Measurements from ENCODE around the gene GSTA3.
"Not testable (repeated sequence)": the region's sequence is repeated elsewhere in the genome, so short reads cannot be mapped to it uniquely, and the experiment has no call there.

The GSTA3 gene

DNA sequence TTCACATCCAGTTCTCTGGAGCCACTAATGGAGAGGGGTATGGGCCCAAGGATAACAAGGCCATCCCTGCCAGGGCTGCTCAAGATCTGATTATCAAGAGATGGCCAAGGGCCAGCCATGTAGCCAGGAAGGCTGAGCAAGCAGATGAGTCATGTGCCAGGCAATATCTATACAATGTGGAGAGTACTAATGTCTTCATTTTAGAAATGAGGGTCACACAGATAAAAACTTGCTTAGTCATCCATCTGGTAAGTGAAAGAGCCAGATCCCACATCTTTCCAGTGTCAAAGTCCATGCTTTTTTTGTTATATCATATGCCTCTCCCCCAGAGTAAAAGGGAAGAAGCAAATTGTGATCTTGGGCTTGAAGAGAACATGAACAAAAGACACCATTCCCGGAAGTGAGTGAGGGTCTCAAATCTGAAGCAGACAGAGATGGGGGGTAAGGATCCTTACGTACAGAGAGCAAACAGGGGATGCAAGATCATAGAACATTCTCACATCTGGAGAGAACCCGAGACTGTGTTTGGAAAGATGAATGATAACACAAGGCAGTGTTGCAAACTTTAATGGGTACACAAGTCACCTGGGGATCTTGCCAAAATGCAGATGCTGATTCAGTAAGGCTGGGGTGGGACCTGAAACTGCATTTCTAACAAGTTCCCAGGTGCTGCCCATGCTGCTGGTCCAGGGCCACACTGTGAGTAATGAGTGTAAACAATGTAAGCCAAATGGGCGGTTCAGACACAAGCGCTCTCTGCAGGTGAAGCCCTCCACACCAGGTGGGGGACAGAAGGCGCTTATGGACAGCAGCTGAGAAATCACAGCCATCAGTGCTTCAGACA, 20.0 kb upstream of the GSTA3 start:
- TF ChIP-seq POU2F2 (IDR thresholded peaks at IDR 0.05; ENCODE audit: low read depth, low read length) (no peak), POLR2A (IDR thresholded peaks at IDR 0.05; ENCODE audit: low read depth, low read length) (no peak), TAF1 (IDR thresholded peaks at IDR 0.05; ENCODE audit: low read depth, low read length) (no peak), PAX5 (IDR thresholded peaks at IDR 0.05; ENCODE audit: insufficient read depth, low read length, severe bottlenecking) (no peak), SPI1 (IDR thresholded peaks at IDR 0.05; ENCODE audit: low read depth, low read length) (no peak), POLR2AphosphoS5 (IDR thresholded peaks at IDR 0.05; ENCODE audit: low read depth, low read length) (no peak)
- FAIRE-seq (no peak), DNase-seq (ENCODE audit: insufficient read length, low spot score) (no peak)

DNA sequence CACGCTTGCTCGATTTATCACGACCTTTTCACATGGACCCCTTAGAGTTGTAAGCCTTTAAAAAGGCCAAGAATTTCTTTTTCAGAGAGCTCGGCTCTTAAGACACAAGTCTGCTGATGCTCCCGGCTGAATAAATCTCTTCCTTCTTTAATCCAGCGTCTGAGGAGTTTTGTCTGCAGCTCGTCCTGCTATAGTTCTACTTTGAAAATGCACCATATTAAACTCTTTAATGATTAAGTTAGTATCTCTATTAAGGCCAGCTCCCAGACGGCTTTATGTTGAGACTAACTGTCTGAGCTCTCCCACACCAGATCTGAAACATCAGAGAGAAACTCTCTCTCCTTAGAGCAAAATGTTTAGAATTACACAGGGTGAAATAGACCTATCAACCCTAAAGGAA, 18.0 kb upstream of the GSTA3 start:
- FAIRE-seq (no peak), DNase-seq (ENCODE audit: insufficient read length, low spot score) (no peak)
- TF ChIP-seq POU2F2 (IDR thresholded peaks at IDR 0.05; ENCODE audit: low read depth, low read length) = no peak
- TF ChIP-seq POLR2A (IDR thresholded peaks at IDR 0.05; ENCODE audit: low read depth, low read length) = no peak
- TF ChIP-seq POLR2AphosphoS5 (IDR thresholded peaks at IDR 0.05; ENCODE audit: low read depth, low read length) = no peak

- no peak for TF ChIP-seq PAX5 (IDR thresholded peaks at IDR 0.05; ENCODE audit: insufficient read depth, low read length, severe bottlenecking)
- no peak for TF ChIP-seq TAF1 (IDR thresholded peaks at IDR 0.05; ENCODE audit: low read depth, low read length)
- TF ChIP-seq POU2F2 (IDR thresholded peaks at IDR 0.05; ENCODE audit: low read depth, low read length) = no peak
- TF ChIP-seq SPI1 (IDR thresholded peaks at IDR 0.05; ENCODE audit: low read depth, low read length) = no peak
- no peak for TF ChIP-seq POLR2AphosphoS5 (IDR thresholded peaks at IDR 0.05; ENCODE audit: low read depth, low read length)
- no peak for TF ChIP-seq POLR2A (IDR thresholded peaks at IDR 0.05; ENCODE audit: low read depth, low read length)
- no peak for FAIRE-seq
- no peak for DNase-seq (ENCODE audit: insufficient read length, low spot score)
These were observed 16.7 kb upstream of the GSTA3 start for GRCh38 chr6:52925919-52926792.

GRCh38 chr6:52925042-52925441, 15.5 kb upstream of the GSTA3 start:
- no peak for FAIRE-seq

GRCh38 chr6:52923689-52924088, 14.2 kb upstream of the GSTA3 start:
- not testable (repeated sequence) for FAIRE-seq; DNase-seq (ENCODE audit: insufficient read length, low spot score)

More at GRCh38 chr6:52925042-52925441, 15.5 kb upstream of the GSTA3 start:
- DNase-seq (ENCODE audit: insufficient read length, low spot score) = no peak
- TF ChIP-seq POLR2A (IDR thresholded peaks at IDR 0.05; ENCODE audit: low read depth, low read length) = no peak

GRCh38 chr6:52922161-52922560, 12.7 kb upstream of the GSTA3 start:
- FAIRE-seq (no peak), DNase-seq (ENCODE audit: insufficient read length, low spot score) (no peak)
- TF ChIP-seq POLR2A (IDR thresholded peaks at IDR 0.05; ENCODE audit: low read depth, low read length) = no peak
- TF ChIP-seq POU2F2 (IDR thresholded peaks at IDR 0.05; ENCODE audit: low read depth, low read length) = no peak
- TF ChIP-seq PAX5 (IDR thresholded peaks at IDR 0.05; ENCODE audit: insufficient read depth, low read length, severe bottlenecking) = no peak
- TF ChIP-seq SPI1 (IDR thresholded peaks at IDR 0.05; ENCODE audit: low read depth, low read length) = no peak
- no peak for TF ChIP-seq POLR2AphosphoS5 (IDR thresholded peaks at IDR 0.05; ENCODE audit: low read depth, low read length)
- TF ChIP-seq TAF1 (IDR thresholded peaks at IDR 0.05; ENCODE audit: low read depth, low read length) = no peak

- no peak for TF ChIP-seq POLR2AphosphoS5 (IDR thresholded peaks at IDR 0.05; ENCODE audit: low read depth, low read length)
- TF ChIP-seq TAF1 (IDR thresholded peaks at IDR 0.05; ENCODE audit: low read depth, low read length) = no peak
- no peak for TF ChIP-seq POU2F2 (IDR thresholded peaks at IDR 0.05; ENCODE audit: low read depth, low read length)
- no peak for TF ChIP-seq PAX5 (IDR thresholded peaks at IDR 0.05; ENCODE audit: insufficient read depth, low read length, severe bottlenecking)
- no peak for TF ChIP-seq SPI1 (IDR thresholded peaks at IDR 0.05; ENCODE audit: low read depth, low read length)
- no peak for TF ChIP-seq POLR2A (IDR thresholded peaks at IDR 0.05; ENCODE audit: low read depth, low read length)
- DNase-seq (ENCODE audit: insufficient read length, low spot score) (no peak), FAIRE-seq (no peak)
These were observed 12.2 kb upstream of the GSTA3 start for GRCh38 chr6:52921743-52922142.

DNA sequence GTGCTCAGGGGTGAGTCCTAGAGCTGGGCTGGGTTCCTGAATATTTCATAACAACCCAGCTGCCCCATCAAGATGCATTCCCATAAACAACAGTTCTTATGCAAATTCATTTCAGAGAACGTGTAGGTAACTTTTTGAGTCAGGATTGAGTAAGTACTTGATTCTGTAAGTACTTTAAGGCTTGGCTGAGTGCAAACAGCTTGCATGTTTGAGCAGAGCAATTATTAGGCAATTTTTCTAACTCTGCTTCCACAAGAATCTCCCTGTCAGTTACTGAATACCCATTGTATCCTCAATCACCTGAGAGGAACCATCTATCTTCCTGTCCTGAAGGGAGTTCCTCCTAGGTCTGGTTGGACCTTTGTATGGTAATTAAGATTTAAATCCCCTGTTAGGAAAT, 10.0 kb upstream of the GSTA3 start:
- not testable (repeated sequence) for FAIRE-seq; DNase-seq (ENCODE audit: insufficient read length, low spot score)

DNA sequence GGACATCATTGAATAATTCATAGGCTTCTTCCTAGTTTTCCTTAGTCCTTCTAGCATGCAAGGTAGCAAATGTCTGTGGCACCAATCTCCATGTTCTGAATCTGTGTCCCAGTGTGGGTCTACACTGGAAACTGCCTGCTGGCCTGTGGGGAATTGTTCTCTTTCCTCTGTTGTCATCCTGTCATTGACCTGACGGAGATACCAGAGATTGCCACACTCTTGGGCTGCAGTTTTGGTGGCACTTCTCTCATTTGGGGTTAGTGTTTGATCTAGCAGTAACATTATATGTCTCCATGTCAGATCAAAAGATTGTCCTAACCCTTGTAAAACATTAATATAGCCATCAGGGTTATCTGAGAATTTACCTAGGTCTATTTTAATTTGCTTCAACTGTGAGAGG, 9.3 kb upstream of the GSTA3 start:
- not testable (repeated sequence) for FAIRE-seq

DNA sequence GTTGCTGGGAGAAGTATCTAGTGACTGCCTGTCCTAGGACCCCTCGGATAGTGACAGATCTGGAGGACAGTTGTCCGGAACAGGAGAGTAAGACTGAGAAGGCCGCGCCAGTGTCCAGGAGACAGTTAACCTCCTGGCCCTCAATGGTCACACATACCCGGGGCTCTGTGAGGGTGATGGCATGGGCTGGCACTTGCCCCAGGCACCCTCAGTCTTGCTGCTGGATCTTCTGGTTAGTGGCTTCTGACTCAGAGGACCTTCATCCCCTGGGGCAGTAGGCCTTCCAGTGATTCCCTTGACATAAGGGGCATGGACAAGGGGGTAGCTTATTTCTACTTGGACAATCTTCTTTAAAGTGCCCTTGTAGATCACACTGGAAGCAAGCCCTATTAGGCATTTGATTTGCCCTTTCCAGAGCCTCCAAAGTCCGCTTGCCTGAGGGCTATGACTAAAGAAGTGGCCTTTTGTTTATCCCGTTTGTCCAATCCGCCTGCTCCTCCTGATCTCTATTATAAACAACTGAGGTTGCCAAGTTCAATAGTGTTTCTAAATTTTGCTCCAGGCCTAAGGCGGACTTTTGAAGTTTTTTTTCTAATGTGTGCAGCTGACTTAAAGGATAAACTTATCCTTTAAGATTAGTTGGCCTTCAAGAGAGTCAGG, 8.7 kb upstream of the GSTA3 start:
- not testable (repeated sequence) for DNase-seq (ENCODE audit: insufficient read length, low spot score); FAIRE-seq

More for the DNA sequence above, 9.3 kb upstream of the GSTA3 start:
- DNase-seq (ENCODE audit: insufficient read length, low spot score) = not testable (repeated sequence)

All from GM12891 (cell line).